Right lobe of liver (tissue), 6 donors: ENCODE results near the gene VSTM2L. TPM values are rescaled to one million over a fixed set of nuclear protein-coding genes. Genes with fewer than 3 reads are reported as not detected.
A peak's percentile ranks its signal among the peaks of the same experiment; 100 is the strongest.

ENCODE experiments used
- ATAC-seq, 4 donors: fragments of 200-7000 bp; cut with Tn5 transposase; one replicate each; pipeline ENCODE4 v1.9.1; 2020; ENCODE audit warnings: mild to moderate bottlenecking in 4 of 4, moderate library complexity in 4 of 4
- DNase-seq, 3 donors: peaks; one replicate each; pipeline ENCODE4 v3.0.0-alpha.2; 2020
- H3K27ac ChIP-seq, 3 donors: fragments of 200-600 bp; one replicate each; pipeline ENCODE4 v1.8.0; 2022
- H3K27me3 ChIP-seq, 2 donors: fragments of 200-600 bp; one replicate each; pipeline ENCODE4 v1.8.0; 2022
- H3K36me3 ChIP-seq, 4 donors: fragments of 200-600 bp; sonication (generic) in 1 of 4; one replicate each; pipeline versions ENCODE4 v1.5.1 to v1.8.0; 2017 to 2022; ENCODE audit warnings: control low read depth in 1 of 4
- H3K4me1 ChIP-seq, 4 donors: fragments of 200-600 bp; sonication (generic) in 1 of 4; one replicate each; pipeline versions ENCODE4 v1.5.1 to v1.8.0; 2017 to 2022; ENCODE audit warnings: control low read depth in 1 of 4
- H3K4me3 ChIP-seq, 3 donors: fragments of 200-600 bp; one replicate each; pipeline ENCODE4 v1.8.0; 2022
- H3K9me3 ChIP-seq, 4 donors: fragments of 200-600 bp; sonication (generic) in 1 of 4; one replicate each; pipeline versions ENCODE4 v1.5.1 to v1.8.0; 2017 to 2022; ENCODE audit warnings: control low read depth in 1 of 4
- POLR2A ChIP-seq: fragments of 450-650 bp; IDR thresholded peaks from one replicate; pipeline ENCODE4 v1.6.1; 2017; ENCODE audit warnings: antibody characterized with exemption, mild to moderate bottlenecking
- WGBS: methylation state at CpG from one replicate; pipeline ENCODE4 v1.1.6; 2018; ENCODE audit warnings: low coverage, low lambda C conversion rate; ENCODE audit not compliant: insufficient coverage; ENCODE audit errors: missing lambda C conversion rate; 5-methylcytosine and 5-hydroxymethylcytosine counted together
- intact Hi-C, 2 donors: fragments of 100-400 bp; cut with DNase I; formaldehyde crosslinking; loops; one replicate each; pipeline versions ENCODE4 v1.11.2 to v1.14.1; 2022
- total RNA-seq, 6 experiments: library from RNA; depleted of rRNA in 2 of 6; stranded (reverse); fragments of >200 nt in 2 of 6; fragmentation: NEBNext Ultra II Directional in 3 of 6; extraction: Animal tissue kit (Norgen Biotek cat#: 25700) in 3 of 6; gene quantifications; one replicate each; pipeline versions ENCODE4 v1.1.0 to v1.2.4, GENCODE V29; 2016 to 2023
- TF ChIP-seq, protein P1 (sequence below), 4 donors: fragments of 200-600 bp in 3 of 4; fragments of 450-650 bp in 1 of 4; IDR thresholded peaks; one replicate each; pipeline versions ENCODE4 v1.5.1 to v1.8.0; 2016 to 2022; ENCODE audit warnings: antibody characterized with exemption in 4 of 4, mild to moderate bottlenecking in 2 of 4
- donor health status: DM: no; HTN: yes; CAD: no.
- donor health status: DM: no; HTN: no; CAD: no.
- donor health status: DM: no; HTN: no; CAD: no.
- donor health status: DM: no; HTN: yes; CAD: no.
- donor health status: DM: no; HTN: yes; CAD: no.

Gene VSTM2L
- total RNA-seq, 6 experiments from 2014 or later: 0.56 to 10.7 (median 1.8) TPM

DNA sequence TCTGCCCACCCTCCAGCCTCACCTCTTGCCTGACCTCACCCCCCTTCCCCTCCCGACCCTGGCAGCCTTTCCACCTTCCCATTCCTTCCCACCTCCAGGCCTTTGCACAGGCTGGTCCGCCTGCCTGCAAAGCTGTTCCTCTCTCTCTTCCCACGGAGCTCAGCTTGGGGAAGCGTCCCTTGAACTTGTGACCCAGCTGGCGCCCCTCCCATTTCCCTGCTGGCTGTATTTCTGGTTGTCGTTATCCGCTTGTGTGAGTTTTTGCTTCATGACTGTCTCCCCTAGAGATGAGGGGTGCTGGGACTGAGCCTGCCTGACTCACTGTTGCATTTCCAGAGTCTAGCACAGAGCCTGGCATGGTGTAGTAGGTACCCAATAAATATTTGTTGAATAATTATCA is 32.5 kb downstream of the VSTM2L start:
- ATAC-seq: peak; percentile 42 to 64 (median 47)

DNA sequence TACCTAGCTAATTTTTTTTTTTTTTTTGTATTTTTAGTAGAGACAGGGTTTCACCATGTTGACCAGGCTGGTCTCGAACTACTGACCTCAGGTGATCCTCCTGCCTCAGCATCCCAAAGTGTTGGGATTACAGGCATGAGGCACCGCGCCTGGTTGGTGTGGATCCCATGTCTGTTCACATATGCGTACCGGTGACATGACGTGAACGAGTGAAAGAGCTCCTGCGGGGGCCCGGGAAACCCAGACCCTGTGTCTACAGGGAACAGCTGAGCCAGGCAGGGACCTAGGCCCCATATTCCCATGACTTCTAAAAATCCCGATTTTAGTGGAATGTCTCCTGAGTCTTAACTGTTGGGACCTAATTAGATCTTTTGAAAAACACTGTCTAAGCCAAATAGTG is 33.1 kb downstream of the VSTM2L start:
- 84% methylated on average over 8 of the region's 10 CpGs for WGBS
- Histone ChIP-seq H3K4me1 (no peaks in the 10 kb centered on the region), H3K9me3 (no peaks in the 10 kb centered on the region)

More for the DNA sequence above, 32.5 kb downstream of the VSTM2L start:
- Histone ChIP-seq H3K36me3 (no peaks in the 10 kb centered on the region), H3K4me3 (no peak overlapping the region), H3K9me3 (no peaks in the 10 kb centered on the region), H3K4me1 (no peaks in the 10 kb centered on the region), H3K27me3 (no peaks in the 10 kb centered on the region), H3K27ac (no peak overlapping the region)
- intact Hi-C loops: no loop called here
- 23% methylated on average over 6 of the region's 7 CpGs for WGBS
- DNase-seq: peak; percentile 49 to 70 (median 66)
- TF ChIP-seq, protein P1, sequence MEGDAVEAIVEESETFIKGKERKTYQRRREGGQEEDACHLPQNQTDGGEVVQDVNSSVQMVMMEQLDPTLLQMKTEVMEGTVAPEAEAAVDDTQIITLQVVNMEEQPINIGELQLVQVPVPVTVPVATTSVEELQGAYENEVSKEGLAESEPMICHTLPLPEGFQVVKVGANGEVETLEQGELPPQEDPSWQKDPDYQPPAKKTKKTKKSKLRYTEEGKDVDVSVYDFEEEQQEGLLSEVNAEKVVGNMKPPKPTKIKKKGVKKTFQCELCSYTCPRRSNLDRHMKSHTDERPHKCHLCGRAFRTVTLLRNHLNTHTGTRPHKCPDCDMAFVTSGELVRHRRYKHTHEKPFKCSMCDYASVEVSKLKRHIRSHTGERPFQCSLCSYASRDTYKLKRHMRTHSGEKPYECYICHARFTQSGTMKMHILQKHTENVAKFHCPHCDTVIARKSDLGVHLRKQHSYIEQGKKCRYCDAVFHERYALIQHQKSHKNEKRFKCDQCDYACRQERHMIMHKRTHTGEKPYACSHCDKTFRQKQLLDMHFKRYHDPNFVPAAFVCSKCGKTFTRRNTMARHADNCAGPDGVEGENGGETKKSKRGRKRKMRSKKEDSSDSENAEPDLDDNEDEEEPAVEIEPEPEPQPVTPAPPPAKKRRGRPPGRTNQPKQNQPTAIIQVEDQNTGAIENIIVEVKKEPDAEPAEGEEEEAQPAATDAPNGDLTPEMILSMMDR (IDR thresholded peaks at IDR 0.05): no peak
- TF ChIP-seq POLR2A: no peak

DNA sequence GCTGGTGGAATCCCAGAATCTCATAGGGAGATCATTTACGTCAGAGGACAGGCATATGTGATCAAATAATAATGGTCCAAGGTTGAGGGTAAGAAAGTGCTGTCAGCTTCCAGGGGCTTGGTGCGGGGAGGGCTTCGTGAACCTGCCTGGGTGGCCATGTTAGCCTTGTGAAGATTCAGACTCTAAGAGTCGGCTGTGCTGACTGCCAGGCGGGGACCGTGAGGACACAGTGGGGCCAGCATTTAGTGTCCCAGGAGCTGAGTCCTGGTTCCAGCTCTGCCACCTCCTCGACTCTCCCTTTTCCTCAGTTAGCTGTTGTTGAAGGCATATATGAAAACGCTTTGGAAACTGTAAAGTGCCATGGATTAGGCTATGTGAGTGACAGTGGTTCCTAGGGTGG is 33.5 kb downstream of the VSTM2L start:
- intact Hi-C loops: no loop called here
- ATAC-seq: no peak

More for the DNA sequence above, 33.1 kb downstream of the VSTM2L start:
- no peak for ATAC-seq
- TF ChIP-seq POLR2A: no peak
- TF ChIP-seq, protein P1 (IDR thresholded peaks at IDR 0.05): no peak
- Histone ChIP-seq H3K36me3 (no peaks in the 10 kb centered on the region), H3K27me3 (no peaks in the 10 kb centered on the region), H3K4me3 (no peak overlapping the region), H3K27ac (no peak overlapping the region)
- no peak for DNase-seq
- intact Hi-C loops: no loop called here

DNA sequence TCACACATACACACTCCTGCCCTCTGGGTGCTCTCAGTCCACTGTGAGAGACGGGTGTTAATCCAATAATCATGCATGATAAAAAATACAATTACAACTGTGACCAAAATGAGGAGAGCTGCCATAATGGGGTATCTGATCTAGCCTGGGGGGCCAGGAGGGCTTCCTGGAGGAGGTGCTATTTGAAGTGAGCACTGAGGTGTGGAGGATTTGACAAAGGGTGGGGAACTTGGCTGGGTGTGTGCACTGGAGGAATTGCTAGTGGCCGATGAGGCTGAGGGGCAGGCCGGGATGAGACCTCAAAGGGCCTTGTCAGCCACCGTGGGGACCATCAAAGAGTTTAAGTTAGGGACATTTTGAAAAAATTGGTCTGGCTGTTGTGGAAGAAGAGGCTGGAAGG is 34.8 kb downstream of the VSTM2L start:
- no peaks in the 10 kb centered on the region for H3K4me1 ChIP-seq
- H3K27me3 ChIP-seq: no peaks in the 10 kb centered on the region
- WGBS: 75% methylated on average over 3 of the region's 4 CpGs
- DNase-seq (no peak), ATAC-seq (no peak)
- H3K9me3 ChIP-seq: no peaks in the 10 kb centered on the region
- H3K4me3 ChIP-seq: no peak overlapping the region
- no peak overlapping the region for H3K27ac ChIP-seq
- no peaks in the 10 kb centered on the region for H3K36me3 ChIP-seq
- no peak for TF ChIP-seq POLR2A
- TF ChIP-seq, protein P1 (IDR thresholded peaks at IDR 0.05): no peak
- intact Hi-C loops: no loop called here

More for the DNA sequence above, 33.5 kb downstream of the VSTM2L start:
- Histone ChIP-seq H3K27me3 (no peaks in the 10 kb centered on the region), H3K27ac (no peak overlapping the region), H3K4me3 (no peak overlapping the region), H3K9me3 (no peaks in the 10 kb centered on the region), H3K36me3 (no peaks in the 10 kb centered on the region), H3K4me1 (no peaks in the 10 kb centered on the region)
- DNase-seq: no peak
- TF ChIP-seq POLR2A: no peak
- TF ChIP-seq, protein P1 (IDR thresholded peaks at IDR 0.05): no peak
- 89% methylated on average over 5 of the region's 8 CpGs for WGBS
